ENCODE data around the gene CADM2.

The CADM2 gene

DNA sequence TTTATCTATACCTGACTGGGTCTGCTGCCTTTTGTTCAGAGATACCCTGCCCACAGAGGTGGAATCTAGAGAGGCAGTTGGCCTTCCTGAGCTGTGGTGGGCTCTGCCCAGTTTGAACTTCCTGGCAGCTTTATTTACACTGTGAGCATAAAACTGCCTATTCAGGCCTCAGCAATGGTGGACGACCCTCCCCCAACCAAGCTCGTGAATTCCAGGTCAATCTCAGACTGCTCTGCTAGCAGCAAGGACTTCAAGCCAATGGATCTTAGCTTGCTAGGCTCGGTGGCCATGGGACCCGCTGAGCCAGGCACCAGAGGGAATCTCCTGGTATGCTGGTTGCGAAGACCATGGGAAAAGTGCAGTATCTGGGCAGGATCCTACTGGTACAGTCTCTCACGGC, 270.2 kb downstream of the CADM2 start:
- TF ChIP-seq, protein P1, sequence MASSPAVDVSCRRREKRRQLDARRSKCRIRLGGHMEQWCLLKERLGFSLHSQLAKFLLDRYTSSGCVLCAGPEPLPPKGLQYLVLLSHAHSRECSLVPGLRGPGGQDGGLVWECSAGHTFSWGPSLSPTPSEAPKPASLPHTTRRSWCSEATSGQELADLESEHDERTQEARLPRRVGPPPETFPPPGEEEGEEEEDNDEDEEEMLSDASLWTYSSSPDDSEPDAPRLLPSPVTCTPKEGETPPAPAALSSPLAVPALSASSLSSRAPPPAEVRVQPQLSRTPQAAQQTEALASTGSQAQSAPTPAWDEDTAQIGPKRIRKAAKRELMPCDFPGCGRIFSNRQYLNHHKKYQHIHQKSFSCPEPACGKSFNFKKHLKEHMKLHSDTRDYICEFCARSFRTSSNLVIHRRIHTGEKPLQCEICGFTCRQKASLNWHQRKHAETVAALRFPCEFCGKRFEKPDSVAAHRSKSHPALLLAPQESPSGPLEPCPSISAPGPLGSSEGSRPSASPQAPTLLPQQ (tag by site-specific recombination; IDR thresholded peaks at IDR 0.05), result no peak
- TF ChIP-seq KLF16 (tag by site-specific recombination; IDR thresholded peaks at IDR 0.05), result no peak
- no peak for TF ChIP-seq ZBTB17 (tag by site-specific recombination; IDR thresholded peaks at IDR 0.05)
- TF ChIP-seq, protein P2, sequence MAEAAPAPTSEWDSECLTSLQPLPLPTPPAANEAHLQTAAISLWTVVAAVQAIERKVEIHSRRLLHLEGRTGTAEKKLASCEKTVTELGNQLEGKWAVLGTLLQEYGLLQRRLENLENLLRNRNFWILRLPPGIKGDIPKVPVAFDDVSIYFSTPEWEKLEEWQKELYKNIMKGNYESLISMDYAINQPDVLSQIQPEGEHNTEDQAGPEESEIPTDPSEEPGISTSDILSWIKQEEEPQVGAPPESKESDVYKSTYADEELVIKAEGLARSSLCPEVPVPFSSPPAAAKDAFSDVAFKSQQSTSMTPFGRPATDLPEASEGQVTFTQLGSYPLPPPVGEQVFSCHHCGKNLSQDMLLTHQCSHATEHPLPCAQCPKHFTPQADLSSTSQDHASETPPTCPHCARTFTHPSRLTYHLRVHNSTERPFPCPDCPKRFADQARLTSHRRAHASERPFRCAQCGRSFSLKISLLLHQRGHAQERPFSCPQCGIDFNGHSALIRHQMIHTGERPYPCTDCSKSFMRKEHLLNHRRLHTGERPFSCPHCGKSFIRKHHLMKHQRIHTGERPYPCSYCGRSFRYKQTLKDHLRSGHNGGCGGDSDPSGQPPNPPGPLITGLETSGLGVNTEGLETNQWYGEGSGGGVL (tag by site-specific recombination; IDR thresholded peaks at IDR 0.05), result no peak
- TF ChIP-seq ZNF366 (tag by site-specific recombination; conservative IDR thresholded peaks at IDR 0.05), result no peak
- TF ChIP-seq ZNF791 (tag by site-specific recombination; IDR thresholded peaks at IDR 0.05), result no peak
- TF ChIP-seq, protein P3, sequence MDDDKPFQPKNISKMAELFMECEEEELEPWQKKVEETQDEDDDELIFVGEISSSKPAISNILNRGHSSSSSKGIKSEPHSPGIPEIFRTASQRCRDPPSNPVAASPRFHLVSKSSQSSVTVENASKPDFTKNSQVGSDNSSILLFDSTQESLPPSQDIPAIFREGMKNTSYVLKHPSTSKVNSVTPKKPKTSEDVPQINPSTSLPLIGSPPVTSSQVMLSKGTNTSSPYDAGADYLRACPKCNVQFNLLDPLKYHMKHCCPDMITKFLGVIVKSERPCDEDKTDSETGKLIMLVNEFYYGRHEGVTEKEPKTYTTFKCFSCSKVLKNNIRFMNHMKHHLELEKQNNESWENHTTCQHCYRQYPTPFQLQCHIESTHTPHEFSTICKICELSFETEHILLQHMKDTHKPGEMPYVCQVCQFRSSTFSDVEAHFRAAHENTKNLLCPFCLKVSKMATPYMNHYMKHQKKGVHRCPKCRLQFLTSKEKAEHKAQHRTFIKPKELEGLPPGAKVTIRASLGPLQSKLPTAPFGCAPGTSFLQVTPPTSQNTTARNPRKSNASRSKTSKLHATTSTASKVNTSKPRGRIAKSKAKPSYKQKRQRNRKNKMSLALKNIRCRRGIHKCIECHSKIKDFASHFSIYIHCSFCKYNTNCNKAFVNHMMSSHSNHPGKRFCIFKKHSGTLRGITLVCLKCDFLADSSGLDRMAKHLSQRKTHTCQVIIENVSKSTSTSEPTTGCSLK (tag by site-specific recombination; IDR thresholded peaks at IDR 0.05), result no peak
- TF ChIP-seq SCRT1 (tag by site-specific recombination; IDR thresholded peaks at IDR 0.05; ENCODE audit: borderline replicate concordance), result no peak
- no peak for TF ChIP-seq WT1 (tag by site-specific recombination; IDR thresholded peaks at IDR 0.05)
- no peak for TF ChIP-seq ZNF202 (tag by site-specific recombination; IDR thresholded peaks at IDR 0.05; ENCODE audit: borderline replicate concordance)
- TF ChIP-seq SP7 (tag by site-specific recombination; IDR thresholded peaks at IDR 0.05), result no peak
- no peak for TF ChIP-seq ZXDB (tag by site-specific recombination; IDR thresholded peaks at IDR 0.05)
- no peak for TF ChIP-seq ZNF112 (tag by site-specific recombination; IDR thresholded peaks at IDR 0.05)
- TF ChIP-seq, protein P4, sequence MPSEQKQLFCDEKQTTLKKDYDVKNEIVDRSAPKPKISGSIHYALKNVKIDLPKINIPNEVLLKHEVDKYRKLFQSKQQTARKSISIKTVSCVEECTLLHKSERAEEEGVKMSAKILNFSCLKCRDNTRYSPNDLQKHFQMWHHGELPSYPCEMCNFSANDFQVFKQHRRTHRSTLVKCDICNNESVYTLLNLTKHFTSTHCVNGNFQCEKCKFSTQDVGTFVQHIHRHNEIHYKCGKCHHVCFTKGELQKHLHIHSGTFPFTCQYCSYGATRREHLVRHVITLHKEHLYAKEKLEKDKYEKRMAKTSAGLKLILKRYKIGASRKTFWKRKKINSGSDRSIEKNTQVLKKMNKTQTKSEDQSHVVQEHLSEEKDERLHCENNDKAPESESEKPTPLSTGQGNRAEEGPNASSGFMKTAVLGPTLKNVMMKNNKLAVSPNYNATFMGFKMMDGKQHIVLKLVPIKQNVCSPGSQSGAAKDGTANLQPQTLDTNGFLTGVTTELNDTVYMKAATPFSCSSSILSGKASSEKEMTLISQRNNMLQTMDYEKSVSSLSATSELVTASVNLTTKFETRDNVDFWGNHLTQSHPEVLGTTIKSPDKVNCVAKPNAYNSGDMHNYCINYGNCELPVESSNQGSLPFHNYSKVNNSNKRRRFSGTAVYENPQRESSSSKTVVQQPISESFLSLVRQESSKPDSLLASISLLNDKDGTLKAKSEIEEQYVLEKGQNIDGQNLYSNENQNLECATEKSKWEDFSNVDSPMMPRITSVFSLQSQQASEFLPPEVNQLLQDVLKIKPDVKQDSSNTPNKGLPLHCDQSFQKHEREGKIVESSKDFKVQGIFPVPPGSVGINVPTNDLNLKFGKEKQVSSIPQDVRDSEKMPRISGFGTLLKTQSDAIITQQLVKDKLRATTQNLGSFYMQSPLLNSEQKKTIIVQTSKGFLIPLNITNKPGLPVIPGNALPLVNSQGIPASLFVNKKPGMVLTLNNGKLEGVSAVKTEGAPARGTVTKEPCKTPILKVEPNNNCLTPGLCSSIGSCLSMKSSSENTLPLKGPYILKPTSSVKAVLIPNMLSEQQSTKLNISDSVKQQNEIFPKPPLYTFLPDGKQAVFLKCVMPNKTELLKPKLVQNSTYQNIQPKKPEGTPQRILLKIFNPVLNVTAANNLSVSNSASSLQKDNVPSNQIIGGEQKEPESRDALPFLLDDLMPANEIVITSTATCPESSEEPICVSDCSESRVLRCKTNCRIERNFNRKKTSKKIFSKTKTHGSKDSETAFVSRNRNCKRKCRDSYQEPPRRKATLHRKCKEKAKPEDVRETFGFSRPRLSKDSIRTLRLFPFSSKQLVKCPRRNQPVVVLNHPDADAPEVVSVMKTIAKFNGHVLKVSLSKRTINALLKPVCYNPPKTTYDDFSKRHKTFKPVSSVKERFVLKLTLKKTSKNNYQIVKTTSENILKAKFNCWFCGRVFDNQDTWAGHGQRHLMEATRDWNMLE (tag by site-specific recombination; conservative IDR thresholded peaks at IDR 0.05; ENCODE audit: low read depth), result no peak
- TF ChIP-seq ZNF610 (tag by site-specific recombination; IDR thresholded peaks at IDR 0.05; ENCODE audit: borderline replicate concordance), result no peak
- TF ChIP-seq, protein P5, sequence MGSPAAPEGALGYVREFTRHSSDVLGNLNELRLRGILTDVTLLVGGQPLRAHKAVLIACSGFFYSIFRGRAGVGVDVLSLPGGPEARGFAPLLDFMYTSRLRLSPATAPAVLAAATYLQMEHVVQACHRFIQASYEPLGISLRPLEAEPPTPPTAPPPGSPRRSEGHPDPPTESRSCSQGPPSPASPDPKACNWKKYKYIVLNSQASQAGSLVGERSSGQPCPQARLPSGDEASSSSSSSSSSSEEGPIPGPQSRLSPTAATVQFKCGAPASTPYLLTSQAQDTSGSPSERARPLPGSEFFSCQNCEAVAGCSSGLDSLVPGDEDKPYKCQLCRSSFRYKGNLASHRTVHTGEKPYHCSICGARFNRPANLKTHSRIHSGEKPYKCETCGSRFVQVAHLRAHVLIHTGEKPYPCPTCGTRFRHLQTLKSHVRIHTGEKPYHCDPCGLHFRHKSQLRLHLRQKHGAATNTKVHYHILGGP (tag by site-specific recombination; IDR thresholded peaks at IDR 0.05), result no peak
- Histone ChIP-seq H3K27ac (ENCODE audit: extremely low read depth, low read depth, low read length) (no peak overlapping the region), H3K4me1 (ENCODE audit: control insufficient read depth, insufficient read depth, low read length) (no peaks in the 10 kb centered on the region), H3K9me3 (ENCODE audit: control insufficient read depth, insufficient read depth, low read depth, low read length) (no peaks in the 10 kb centered on the region), H3K4me3 (ENCODE audit: low read depth, low read length) (no peak overlapping the region), H3K36me3 (ENCODE audit: control insufficient read depth in 2 of 2, insufficient read depth in 1 of 2, low read length in 2 of 2) (no peaks in the 10 kb centered on the region)
- ChIA-PET POLR2A (no interaction called here), CTCF (no interaction called here)
